SK-N-SH treated with all-trans-retinoic acid at 6 μM for 48 hours (cell line): ENCODE measurements around the gene TH.

Experiments
- ARNTL ChIP-seq: fragments of 450-650 bp; formaldehyde crosslinking; IDR thresholded peaks from 2 replicates; pipeline ENCODE4 v1.5.0; 2020; ENCODE audit warnings: low read depth, mild to moderate bottlenecking, moderate library complexity, borderline replicate concordance
- ESRRG ChIP-seq: fragments of 250-450 bp; sonication (Bioruptor Pico); IDR thresholded peaks from 2 replicates; pipeline ENCODE4 v1.6.1; 2021; ENCODE audit warnings: mild to moderate bottlenecking
- ISL1 ChIP-seq: fragments of 250-450 bp; sonication (Bioruptor Pico); IDR thresholded peaks from 2 replicates; pipeline ENCODE4 v2.1.2; 2022; ENCODE audit warnings: mild to moderate bottlenecking, moderate library complexity
- RARB ChIP-seq: fragments of 250-450 bp; sonication (Bioruptor Pico); IDR thresholded peaks from 2 replicates; pipeline ENCODE4 v1.8.0; 2021; ENCODE audit warnings: mild to moderate bottlenecking, moderate library complexity
- ZC3H10 ChIP-seq: fragments of 250-450 bp; sonication (Bioruptor Pico); IDR thresholded peaks from 2 replicates; pipeline ENCODE4 v1.5.1; 2021; ENCODE audit warnings: mild to moderate bottlenecking, moderate library complexity
- ZNF70 ChIP-seq: fragments of 450-650 bp; formaldehyde crosslinking; IDR thresholded peaks from 2 replicates; pipeline ENCODE4 v1.5.0; 2020; ENCODE audit warnings: mild to moderate bottlenecking, moderate library complexity
- TF ChIP-seq, protein P1 (sequence below): fragments of 250-450 bp; sonication (Bioruptor Pico); IDR thresholded peaks from 2 replicates; pipeline ENCODE4 v1.8.0; 2020; ENCODE audit warnings: mild to moderate bottlenecking, moderate library complexity, borderline replicate concordance
- TF ChIP-seq, protein P2 (sequence below): fragments of 250-450 bp; sonication (Bioruptor Pico); IDR thresholded peaks from 2 replicates; pipeline ENCODE4 v1.8.0; 2021; ENCODE audit warnings: low read depth, mild to moderate bottlenecking, moderate library complexity, borderline replicate concordance
- TF ChIP-seq, protein P3 (sequence below): fragments of 250-450 bp; sonication (Bioruptor Pico); IDR thresholded peaks from 2 replicates; pipeline ENCODE4 v1.5.1; 2021; ENCODE audit warnings: mild to moderate bottlenecking, moderate library complexity

DNA sequence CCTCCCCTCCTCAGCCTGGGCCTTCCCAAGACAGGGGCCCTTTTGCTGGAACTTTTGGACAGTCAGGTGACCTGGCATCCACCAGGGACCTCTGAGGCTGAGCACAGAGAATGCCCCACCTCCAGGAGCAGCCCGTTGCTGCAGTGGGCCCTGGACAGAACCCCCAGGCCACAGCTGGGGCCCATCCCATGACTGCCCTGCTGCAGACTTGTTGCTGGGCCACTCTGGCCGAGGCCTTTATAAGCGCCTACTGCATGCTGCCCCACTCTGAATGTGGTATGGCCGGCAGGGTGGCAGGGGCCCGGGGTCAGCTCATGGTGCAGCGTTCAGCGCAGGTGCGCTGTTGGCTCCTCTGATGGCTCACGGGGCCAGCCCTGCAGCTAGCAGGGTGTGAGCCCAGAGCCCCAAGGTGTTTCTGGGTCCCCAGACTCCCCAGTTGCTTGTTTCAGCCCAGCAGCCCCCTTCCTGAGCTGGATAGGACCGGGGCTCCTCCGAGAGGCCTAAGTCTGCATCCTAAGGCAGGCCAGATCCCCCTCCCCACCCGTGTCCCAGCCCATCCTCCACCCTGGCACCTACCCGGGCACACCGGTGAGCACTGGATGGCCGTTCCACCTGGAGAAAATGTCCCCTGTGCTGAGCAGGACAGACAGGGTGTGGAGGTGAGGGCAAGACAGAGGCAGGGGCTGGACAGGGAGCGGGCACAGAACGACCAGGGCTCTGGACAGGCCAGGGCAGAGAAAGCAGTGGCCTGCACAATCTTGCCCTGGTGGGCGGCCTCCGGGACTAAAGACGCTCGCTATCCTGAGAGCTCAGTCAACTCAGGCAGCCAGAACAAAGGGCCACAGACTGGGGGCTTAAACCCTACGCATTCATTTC is 28.1 kb upstream of the TH start:
- no peak for TF ChIP-seq ZC3H10
- no peak for TF ChIP-seq ZNF70 (CRISPR knock-in tag)
- TF ChIP-seq, protein P1, sequence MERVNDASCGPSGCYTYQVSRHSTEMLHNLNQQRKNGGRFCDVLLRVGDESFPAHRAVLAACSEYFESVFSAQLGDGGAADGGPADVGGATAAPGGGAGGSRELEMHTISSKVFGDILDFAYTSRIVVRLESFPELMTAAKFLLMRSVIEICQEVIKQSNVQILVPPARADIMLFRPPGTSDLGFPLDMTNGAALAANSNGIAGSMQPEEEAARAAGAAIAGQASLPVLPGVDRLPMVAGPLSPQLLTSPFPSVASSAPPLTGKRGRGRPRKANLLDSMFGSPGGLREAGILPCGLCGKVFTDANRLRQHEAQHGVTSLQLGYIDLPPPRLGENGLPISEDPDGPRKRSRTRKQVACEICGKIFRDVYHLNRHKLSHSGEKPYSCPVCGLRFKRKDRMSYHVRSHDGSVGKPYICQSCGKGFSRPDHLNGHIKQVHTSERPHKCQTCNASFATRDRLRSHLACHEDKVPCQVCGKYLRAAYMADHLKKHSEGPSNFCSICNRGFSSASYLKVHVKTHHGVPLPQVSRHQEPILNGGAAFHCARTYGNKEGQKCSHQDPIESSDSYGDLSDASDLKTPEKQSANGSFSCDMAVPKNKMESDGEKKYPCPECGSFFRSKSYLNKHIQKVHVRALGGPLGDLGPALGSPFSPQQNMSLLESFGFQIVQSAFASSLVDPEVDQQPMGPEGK (CRISPR knock-in tag) = no peak
- TF ChIP-seq ESRRG = no peak
- TF ChIP-seq, protein P2, sequence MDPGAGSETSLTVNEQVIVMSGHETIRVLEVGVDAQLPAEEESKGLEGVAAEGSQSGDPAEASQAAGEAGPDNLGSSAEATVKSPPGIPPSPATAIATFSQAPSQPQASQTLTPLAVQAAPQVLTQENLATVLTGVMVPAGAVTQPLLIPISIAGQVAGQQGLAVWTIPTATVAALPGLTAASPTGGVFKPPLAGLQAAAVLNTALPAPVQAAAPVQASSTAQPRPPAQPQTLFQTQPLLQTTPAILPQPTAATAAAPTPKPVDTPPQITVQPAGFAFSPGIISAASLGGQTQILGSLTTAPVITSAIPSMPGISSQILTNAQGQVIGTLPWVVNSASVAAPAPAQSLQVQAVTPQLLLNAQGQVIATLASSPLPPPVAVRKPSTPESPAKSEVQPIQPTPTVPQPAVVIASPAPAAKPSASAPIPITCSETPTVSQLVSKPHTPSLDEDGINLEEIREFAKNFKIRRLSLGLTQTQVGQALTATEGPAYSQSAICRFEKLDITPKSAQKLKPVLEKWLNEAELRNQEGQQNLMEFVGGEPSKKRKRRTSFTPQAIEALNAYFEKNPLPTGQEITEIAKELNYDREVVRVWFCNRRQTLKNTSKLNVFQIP (CRISPR knock-in tag) = no peak
- TF ChIP-seq, protein P3, sequence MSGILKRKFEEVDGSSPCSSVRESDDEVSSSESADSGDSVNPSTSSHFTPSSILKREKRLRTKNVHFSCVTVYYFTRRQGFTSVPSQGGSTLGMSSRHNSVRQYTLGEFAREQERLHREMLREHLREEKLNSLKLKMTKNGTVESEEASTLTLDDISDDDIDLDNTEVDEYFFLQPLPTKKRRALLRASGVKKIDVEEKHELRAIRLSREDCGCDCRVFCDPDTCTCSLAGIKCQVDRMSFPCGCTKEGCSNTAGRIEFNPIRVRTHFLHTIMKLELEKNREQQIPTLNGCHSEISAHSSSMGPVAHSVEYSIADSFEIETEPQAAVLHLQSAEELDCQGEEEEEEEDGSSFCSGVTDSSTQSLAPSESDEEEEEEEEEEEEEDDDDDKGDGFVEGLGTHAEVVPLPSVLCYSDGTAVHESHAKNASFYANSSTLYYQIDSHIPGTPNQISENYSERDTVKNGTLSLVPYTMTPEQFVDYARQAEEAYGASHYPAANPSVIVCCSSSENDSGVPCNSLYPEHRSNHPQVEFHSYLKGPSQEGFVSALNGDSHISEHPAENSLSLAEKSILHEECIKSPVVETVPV (CRISPR knock-in tag) = no peak
- TF ChIP-seq ARNTL (CRISPR knock-in tag) = no peak
- TF ChIP-seq ISL1 (CRISPR knock-in tag) = no peak
- no peak for TF ChIP-seq RARB (CRISPR knock-in tag)
